Activated naive CD8-positive, alpha-beta T cell (primary cell): Measurements from ENCODE around the gene TRAF7.

ENCODE experiments used
- H3K27ac Mint-ChIP-seq: one replicate; pipeline ENCODE4 v1.8.0; 2021; ENCODE audit warnings: mixed read lengths
- H3K27me3 Mint-ChIP-seq: one replicate; pipeline ENCODE4 v1.8.0; 2021; ENCODE audit warnings: mixed read lengths
- H3K36me3 Mint-ChIP-seq: one replicate; pipeline ENCODE4 v1.8.0; 2021; ENCODE audit warnings: mixed read lengths
- H3K4me1 Mint-ChIP-seq: one replicate; pipeline ENCODE4 v1.8.0; 2021; ENCODE audit warnings: low read depth, mixed read lengths
- H3K4me3 Mint-ChIP-seq: one replicate; pipeline ENCODE4 v1.8.0; 2021; ENCODE audit warnings: mild to moderate bottlenecking, mixed read lengths
- H3K9me3 Mint-ChIP-seq: one replicate; pipeline ENCODE4 v1.8.0; 2021; ENCODE audit warnings: low read depth, mixed read lengths

Gene TRAF7

DNA sequence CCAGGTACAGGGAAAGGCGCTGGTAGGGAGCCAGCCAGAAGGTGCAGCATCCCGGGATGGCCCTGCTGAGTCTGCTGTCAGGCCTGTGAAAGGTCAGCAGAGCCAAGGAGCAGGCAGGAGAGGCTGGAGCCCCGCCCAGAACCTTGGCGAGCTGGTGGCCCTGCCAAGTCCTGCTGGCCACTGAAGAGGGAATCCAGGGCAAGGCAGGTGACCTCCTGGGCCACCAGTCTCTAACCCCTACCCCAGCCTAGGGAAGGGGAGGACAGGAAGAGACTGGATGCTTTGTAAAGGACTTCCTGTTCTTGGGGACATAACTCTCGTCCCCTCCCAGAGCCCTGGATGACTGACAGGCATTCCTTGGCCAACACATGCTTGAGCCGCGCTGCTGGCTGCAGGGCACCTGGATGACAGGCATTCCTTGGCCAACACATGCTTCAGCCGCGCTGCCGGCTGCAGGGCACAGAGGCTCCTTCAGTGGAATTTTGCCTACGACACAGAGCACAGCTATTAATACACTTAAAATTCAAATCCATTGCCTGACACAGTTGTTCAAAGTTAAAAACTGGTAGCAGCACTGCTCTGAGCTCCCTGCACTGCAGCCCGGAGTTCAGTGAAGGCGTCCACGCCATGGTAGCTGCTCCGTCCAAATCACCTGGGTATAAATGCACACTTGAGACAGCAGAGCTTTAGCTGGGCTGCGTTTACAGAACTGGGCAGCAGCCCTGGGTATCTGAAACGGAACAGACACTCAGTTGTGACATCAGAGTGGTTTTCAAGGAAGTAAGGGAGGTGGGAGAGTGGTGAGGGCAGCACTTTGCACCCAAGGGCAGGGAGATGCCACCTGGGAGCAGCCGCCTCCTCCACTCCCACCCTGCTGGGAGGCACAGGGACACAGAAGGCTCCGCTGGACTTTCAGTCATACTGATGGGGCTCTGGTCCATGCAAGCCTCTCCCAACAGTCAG lies 57.1 kb downstream of the TRAF7 start:
- Mint-ChIP-seq H3K4me3 (peak overlapping the region; percentile 91), H3K4me1 (peaks cover 16% of the 10 kb centered on the region), H3K27me3 (no peaks in the 10 kb centered on the region), H3K9me3 (no peaks in the 10 kb centered on the region), H3K27ac (peak overlapping the region; percentile 41), H3K36me3 (peaks cover 5% of the 10 kb centered on the region)

- H3K27ac Mint-ChIP-seq: peak overlapping the region; percentile 46
- peaks cover 15% of the 10 kb centered on the region for H3K4me1 Mint-ChIP-seq
- no peaks in the 10 kb centered on the region for H3K27me3 Mint-ChIP-seq
- H3K36me3 Mint-ChIP-seq: peaks cover 5% of the 10 kb centered on the region
- H3K9me3 Mint-ChIP-seq: no peaks in the 10 kb centered on the region
- peak overlapping the region; percentile 91 for H3K4me3 Mint-ChIP-seq
Observed at GRCh38 chr16:2213817-2214718, 58.5 kb downstream of the TRAF7 start.

DNA sequence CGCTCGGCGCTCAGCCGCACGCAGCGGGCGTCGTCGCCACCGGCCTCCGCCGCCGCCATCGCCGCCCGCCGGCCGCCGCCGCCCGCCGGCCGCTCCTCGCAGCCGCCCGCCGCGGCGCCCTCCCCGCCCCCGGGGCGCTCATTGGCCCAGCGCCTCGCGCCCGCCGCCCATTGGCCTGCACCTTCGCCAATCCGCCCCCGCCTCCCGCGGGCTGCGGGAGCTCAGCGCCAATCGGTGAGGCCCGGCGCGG lies 59.1 kb downstream of the TRAF7 start, which contains the start of gene PGP:
TSS of gene PGP (minus strand) at position 122 of the 250 bp plus-strand sequence. CDS start at position 59, 63 bp downstream.
- peak within 1 kb of the TSS; percentile 91 for H3K4me3 Mint-ChIP-seq
- peaks cover 15% of the 10 kb centered on the region for H3K4me1 Mint-ChIP-seq
- H3K27me3 Mint-ChIP-seq: no peaks in the 10 kb centered on the region

DNA sequence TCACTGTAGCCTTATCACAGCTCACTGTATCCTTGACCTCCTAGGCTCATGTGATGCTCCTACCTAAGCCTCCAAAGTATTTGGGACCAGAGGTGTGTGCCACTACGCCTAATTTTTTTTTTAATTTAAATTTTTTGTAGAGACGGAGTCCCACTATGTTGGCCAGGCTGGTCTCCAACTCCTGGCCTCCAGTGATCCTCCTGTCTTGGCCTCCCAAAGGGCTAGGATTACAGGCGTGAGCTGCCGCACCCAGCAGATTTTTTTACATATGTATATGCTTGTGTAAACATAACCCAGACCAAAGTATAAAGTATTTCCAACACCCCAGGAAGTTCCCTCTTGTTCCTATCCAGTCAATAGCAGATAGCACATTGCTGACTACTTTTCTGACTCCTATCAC lies 60.7 kb downstream of the TRAF7 start:
- peaks cover 15% of the 10 kb centered on the region for H3K4me1 Mint-ChIP-seq
- H3K4me3 Mint-ChIP-seq: peak overlapping the region; percentile 90
- H3K9me3 Mint-ChIP-seq: no peaks in the 10 kb centered on the region
- peaks cover 5% of the 10 kb centered on the region for H3K36me3 Mint-ChIP-seq
- H3K27ac Mint-ChIP-seq: no peak overlapping the region
- H3K27me3 Mint-ChIP-seq: no peaks in the 10 kb centered on the region

More for the DNA sequence above, 59.1 kb downstream of the TRAF7 start, which contains the start of gene PGP:
- Mint-ChIP-seq H3K27ac (peak within 1 kb of the TSS; percentile 91), H3K36me3 (peaks cover 5% of the 10 kb centered on the region), H3K9me3 (no peaks in the 10 kb centered on the region)

DNA sequence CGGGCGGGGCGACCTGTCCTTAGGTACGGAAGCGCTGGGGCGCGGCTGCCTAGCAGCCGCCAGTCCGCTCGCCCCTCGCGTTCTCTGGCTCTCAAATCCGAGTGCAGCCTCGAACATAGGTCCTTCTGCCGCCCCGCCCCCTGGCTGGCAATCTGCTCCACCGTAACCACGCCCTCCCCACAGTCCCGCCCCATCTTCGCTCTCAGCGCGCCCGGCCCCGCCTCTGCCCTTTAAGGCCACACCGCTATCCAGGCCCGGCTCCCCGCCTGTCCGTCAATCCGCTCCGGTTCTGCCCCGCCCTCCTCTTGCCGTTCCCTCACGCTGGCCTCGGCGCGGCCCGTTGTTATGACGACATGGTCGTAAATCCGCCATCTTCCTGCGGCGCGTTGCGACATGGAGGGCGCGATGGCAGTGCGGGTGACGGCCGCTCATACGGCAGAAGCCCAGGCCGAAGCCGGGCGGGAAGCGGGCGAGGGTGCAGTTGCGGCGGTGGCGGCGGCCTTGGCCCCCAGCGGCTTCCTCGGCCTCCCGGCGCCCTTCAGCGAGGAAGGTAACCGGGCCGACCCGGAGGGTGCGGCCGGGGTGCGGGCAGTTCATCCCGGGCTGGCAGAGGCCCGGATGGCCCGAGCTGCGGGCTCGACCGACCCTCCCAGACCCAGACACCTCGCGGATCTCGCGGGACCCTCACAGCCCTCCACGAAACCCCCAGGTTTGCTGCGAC lies 67.8 kb downstream of the TRAF7 start, which contains the start of gene E4F1:
TSS of gene E4F1 (plus strand) at position 371 of the 721 bp plus-strand sequence. CDS start at position 394, 23 bp downstream.
- Mint-ChIP-seq H3K27ac (peak within 1 kb of the TSS; percentile 54), H3K9me3 (no peaks in the 10 kb centered on the region), H3K27me3 (no peaks in the 10 kb centered on the region), H3K4me1 (peaks cover 12% of the 10 kb centered on the region), H3K4me3 (peak within 1 kb of the TSS; percentile 87), H3K36me3 (no peaks in the 10 kb centered on the region)

GRCh38 chr16:2223942-2224486 lies 68.4 kb downstream of the TRAF7 start:
- H3K4me1 Mint-ChIP-seq: peaks cover 12% of the 10 kb centered on the region
- H3K27ac Mint-ChIP-seq: peak overlapping the region; percentile 10
- H3K9me3 Mint-ChIP-seq: no peaks in the 10 kb centered on the region
- H3K36me3 Mint-ChIP-seq: no peaks in the 10 kb centered on the region
- no peaks in the 10 kb centered on the region for H3K27me3 Mint-ChIP-seq
- peak overlapping the region; percentile 87 for H3K4me3 Mint-ChIP-seq

DNA sequence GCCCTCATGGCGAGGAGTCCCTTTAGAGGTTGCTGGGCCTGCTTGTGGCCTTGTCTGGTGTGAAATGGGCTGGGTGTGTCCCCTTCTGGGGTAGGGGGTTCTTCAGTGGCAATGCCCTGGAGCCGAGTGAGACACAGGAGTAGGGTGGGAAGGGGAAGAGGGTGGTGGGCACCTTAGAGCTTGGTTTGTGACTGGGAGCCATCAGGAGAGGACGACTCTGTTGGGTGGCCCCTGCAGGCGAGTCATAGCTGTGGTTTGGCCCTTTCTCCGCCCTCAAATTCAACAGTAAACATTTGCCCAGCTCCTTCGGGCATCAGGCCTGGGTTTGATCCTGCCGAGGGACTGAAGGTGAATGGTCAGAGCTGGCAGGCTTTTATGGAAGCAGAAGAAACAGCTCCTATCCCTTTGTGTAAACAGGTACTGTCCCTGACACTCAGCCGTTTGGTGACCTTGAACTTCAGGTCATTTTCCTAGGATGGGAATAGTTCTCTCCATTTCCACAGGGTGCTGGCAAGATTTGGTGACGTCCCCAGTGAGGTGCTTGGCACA lies 70.7 kb downstream of the TRAF7 start:
- no peak overlapping the region for H3K27ac Mint-ChIP-seq
- no peaks in the 10 kb centered on the region for H3K9me3 Mint-ChIP-seq
- H3K36me3 Mint-ChIP-seq: no peaks in the 10 kb centered on the region
- peaks cover 12% of the 10 kb centered on the region for H3K4me1 Mint-ChIP-seq
- peak overlapping the region; percentile 40 for H3K4me3 Mint-ChIP-seq
- no peaks in the 10 kb centered on the region for H3K27me3 Mint-ChIP-seq

DNA sequence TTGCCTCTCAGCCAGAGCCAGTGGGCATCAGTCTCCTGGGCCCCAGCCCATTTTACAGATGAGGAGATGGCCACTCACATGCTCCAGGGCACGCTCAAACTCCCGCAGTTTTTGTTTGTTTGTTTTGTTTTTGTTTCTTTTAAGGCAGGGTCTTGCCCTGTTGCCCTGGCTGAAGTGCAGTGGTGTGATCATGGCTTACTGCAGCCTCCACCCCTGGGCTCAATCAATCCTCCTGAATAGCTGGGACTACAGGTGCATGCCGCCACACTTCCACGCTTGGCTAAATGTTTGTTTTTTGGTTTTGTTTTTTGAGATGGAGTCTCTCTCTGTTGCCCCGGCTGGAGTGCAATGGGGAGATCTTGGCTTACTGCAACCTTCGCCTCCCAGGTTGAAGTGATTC lies 71.3 kb downstream of the TRAF7 start:
- Mint-ChIP-seq H3K9me3 (no peaks in the 10 kb centered on the region), H3K27ac (no peak overlapping the region), H3K27me3 (no peaks in the 10 kb centered on the region), H3K4me3 (no peak overlapping the region), H3K36me3 (no peaks in the 10 kb centered on the region), H3K4me1 (peaks cover 12% of the 10 kb centered on the region)
